ENCODE results near the gene PITPNC1.
"Not testable (repeated sequence)": the region's sequence is repeated elsewhere in the genome, so short reads cannot be mapped to it uniquely, and the experiment has no call there.

The PITPNC1 gene

GRCh38 chr17:67427424-67427823 is 50.3 kb downstream of the PITPNC1 start:
- H3K4me3 ChIP-seq (ENCODE audit: low read length in 2 of 2): no peak overlapping the region
- no peaks in the 10 kb centered on the region for H3K36me3 ChIP-seq (ENCODE audit: control insufficient read depth in 2 of 2, insufficient read depth in 2 of 2, low read length in 2 of 2)
- no peak overlapping the region for H3K27ac ChIP-seq (ENCODE audit: low read depth in 2 of 2, low read length in 2 of 2)
- peaks cover 9 to 18% of the 10 kb centered on the region in 2 donors for H3K4me1 ChIP-seq (ENCODE audit: control insufficient read depth in 2 of 2, insufficient read depth in 2 of 2, low read length in 2 of 2)
- H3K9ac ChIP-seq (ENCODE audit: low read depth in 1 of 2, low read length in 2 of 2): no peak overlapping the region
- no peaks in the 10 kb centered on the region for H3K9me3 ChIP-seq (ENCODE audit: control insufficient read depth in 2 of 2, low read length in 2 of 2)
- H3K27me3 ChIP-seq (ENCODE audit: control insufficient read depth in 2 of 2, insufficient read depth in 2 of 2, low read length in 2 of 2): no peaks in the 10 kb centered on the region

GRCh38 chr17:67430515-67430914 is 53.4 kb downstream of the PITPNC1 start:
- H3K9ac ChIP-seq (ENCODE audit: low read depth in 1 of 2, low read length in 2 of 2); H3K36me3 ChIP-seq (ENCODE audit: control insufficient read depth in 2 of 2, insufficient read depth in 2 of 2, low read length in 2 of 2); H3K9me3 ChIP-seq (ENCODE audit: control insufficient read depth in 2 of 2, low read length in 2 of 2); H3K4me3 ChIP-seq (ENCODE audit: low read length in 2 of 2); H3K4me1 ChIP-seq (ENCODE audit: control insufficient read depth in 2 of 2, insufficient read depth in 2 of 2, low read length in 2 of 2); H3K27ac ChIP-seq (ENCODE audit: low read depth in 2 of 2, low read length in 2 of 2); H3K27me3 ChIP-seq (ENCODE audit: control insufficient read depth in 2 of 2, insufficient read depth in 2 of 2, low read length in 2 of 2): not testable (repeated sequence)

- Histone ChIP-seq H3K27ac (ENCODE audit: low read depth in 2 of 2, low read length in 2 of 2) (no peak overlapping the region), H3K27me3 (ENCODE audit: control insufficient read depth in 2 of 2, insufficient read depth in 2 of 2, low read length in 2 of 2) (no peaks in the 10 kb centered on the region), H3K4me1 (ENCODE audit: control insufficient read depth in 2 of 2, insufficient read depth in 2 of 2, low read length in 2 of 2) (peaks cover 0 to 10% of the 10 kb centered on the region in 2 donors), H3K9me3 (ENCODE audit: control insufficient read depth in 2 of 2, low read length in 2 of 2) (no peaks in the 10 kb centered on the region), H3K36me3 (ENCODE audit: control insufficient read depth in 2 of 2, insufficient read depth in 2 of 2, low read length in 2 of 2) (no peaks in the 10 kb centered on the region), H3K4me3 (ENCODE audit: low read length in 2 of 2) (no peak overlapping the region), H3K9ac (ENCODE audit: low read depth in 1 of 2, low read length in 2 of 2) (no peak overlapping the region)
Observed at GRCh38 chr17:67431249-67432015, 54.4 kb downstream of the PITPNC1 start.

GRCh38 chr17:67433248-67433924 is 56.3 kb downstream of the PITPNC1 start:
- no peak overlapping the region for H3K4me3 ChIP-seq (ENCODE audit: low read length in 2 of 2)
- H3K9ac ChIP-seq (ENCODE audit: low read depth in 1 of 2, low read length in 2 of 2): no peak overlapping the region
- H3K36me3 ChIP-seq (ENCODE audit: control insufficient read depth in 2 of 2, insufficient read depth in 2 of 2, low read length in 2 of 2): no peaks in the 10 kb centered on the region
- H3K4me1 ChIP-seq (ENCODE audit: control insufficient read depth in 2 of 2, insufficient read depth in 2 of 2, low read length in 2 of 2): peaks cover 0 to 11% of the 10 kb centered on the region in 2 donors
- H3K27me3 ChIP-seq (ENCODE audit: control insufficient read depth in 2 of 2, insufficient read depth in 2 of 2, low read length in 2 of 2): no peaks in the 10 kb centered on the region
- H3K9me3 ChIP-seq (ENCODE audit: control insufficient read depth in 2 of 2, low read length in 2 of 2): no peaks in the 10 kb centered on the region
- peak overlapping the region in 1 of 2 donors; percentile 39 for H3K27ac ChIP-seq (ENCODE audit: low read depth in 2 of 2, low read length in 2 of 2)

GRCh38 chr17:67434061-67434525 is 57.0 kb downstream of the PITPNC1 start:
- no peak overlapping the region for H3K4me3 ChIP-seq (ENCODE audit: low read length in 2 of 2)
- no peak overlapping the region for H3K9ac ChIP-seq (ENCODE audit: low read depth in 1 of 2, low read length in 2 of 2)
- H3K27me3 ChIP-seq (ENCODE audit: control insufficient read depth in 2 of 2, insufficient read depth in 2 of 2, low read length in 2 of 2): no peaks in the 10 kb centered on the region
- H3K36me3 ChIP-seq (ENCODE audit: control insufficient read depth in 2 of 2, insufficient read depth in 2 of 2, low read length in 2 of 2): no peaks in the 10 kb centered on the region
- H3K27ac ChIP-seq (ENCODE audit: low read depth in 2 of 2, low read length in 2 of 2): peak overlapping the region; percentile 30 to 39
- no peaks in the 10 kb centered on the region for H3K9me3 ChIP-seq (ENCODE audit: control insufficient read depth in 2 of 2, low read length in 2 of 2)
- peaks cover 0 to 11% of the 10 kb centered on the region in 2 donors for H3K4me1 ChIP-seq (ENCODE audit: control insufficient read depth in 2 of 2, insufficient read depth in 2 of 2, low read length in 2 of 2)

GRCh38 chr17:67435122-67435521 is 58.0 kb downstream of the PITPNC1 start:
- Histone ChIP-seq H3K4me1 (ENCODE audit: control insufficient read depth in 2 of 2, insufficient read depth in 2 of 2, low read length in 2 of 2) (peaks cover 0 to 11% of the 10 kb centered on the region in 2 donors), H3K9me3 (ENCODE audit: control insufficient read depth in 2 of 2, low read length in 2 of 2) (no peaks in the 10 kb centered on the region), H3K27ac (ENCODE audit: low read depth in 2 of 2, low read length in 2 of 2) (peak overlapping the region; percentile 3 to 39), H3K4me3 (ENCODE audit: low read length in 2 of 2) (no peak overlapping the region), H3K27me3 (ENCODE audit: control insufficient read depth in 2 of 2, insufficient read depth in 2 of 2, low read length in 2 of 2) (no peaks in the 10 kb centered on the region), H3K36me3 (ENCODE audit: control insufficient read depth in 2 of 2, insufficient read depth in 2 of 2, low read length in 2 of 2) (no peaks in the 10 kb centered on the region), H3K9ac (ENCODE audit: low read depth in 1 of 2, low read length in 2 of 2) (no peak overlapping the region)

GRCh38 chr17:67435786-67436185 is 58.7 kb downstream of the PITPNC1 start:
- Histone ChIP-seq H3K9ac (ENCODE audit: low read depth in 1 of 2, low read length in 2 of 2) (no peak overlapping the region), H3K9me3 (ENCODE audit: control insufficient read depth in 2 of 2, low read length in 2 of 2) (no peaks in the 10 kb centered on the region), H3K4me3 (ENCODE audit: low read length in 2 of 2) (no peak overlapping the region), H3K27ac (ENCODE audit: low read depth in 2 of 2, low read length in 2 of 2) (peak overlapping the region; percentile 3 to 16), H3K27me3 (ENCODE audit: control insufficient read depth in 2 of 2, insufficient read depth in 2 of 2, low read length in 2 of 2) (no peaks in the 10 kb centered on the region), H3K36me3 (ENCODE audit: control insufficient read depth in 2 of 2, insufficient read depth in 2 of 2, low read length in 2 of 2) (no peaks in the 10 kb centered on the region), H3K4me1 (ENCODE audit: control insufficient read depth in 2 of 2, insufficient read depth in 2 of 2, low read length in 2 of 2) (peaks cover 0 to 11% of the 10 kb centered on the region in 2 donors)

- H3K4me3 ChIP-seq (ENCODE audit: low read length in 2 of 2): no peak overlapping the region
- no peaks in the 10 kb centered on the region for H3K9me3 ChIP-seq (ENCODE audit: control insufficient read depth in 2 of 2, low read length in 2 of 2)
- H3K27me3 ChIP-seq (ENCODE audit: control insufficient read depth in 2 of 2, insufficient read depth in 2 of 2, low read length in 2 of 2): no peaks in the 10 kb centered on the region
- H3K27ac ChIP-seq (ENCODE audit: low read depth in 2 of 2, low read length in 2 of 2): peak overlapping the region in 1 of 2 donors; percentile 16
- H3K36me3 ChIP-seq (ENCODE audit: control insufficient read depth in 2 of 2, insufficient read depth in 2 of 2, low read length in 2 of 2): no peaks in the 10 kb centered on the region
- peaks cover 0 to 11% of the 10 kb centered on the region in 2 donors for H3K4me1 ChIP-seq (ENCODE audit: control insufficient read depth in 2 of 2, insufficient read depth in 2 of 2, low read length in 2 of 2)
- no peak overlapping the region for H3K9ac ChIP-seq (ENCODE audit: low read depth in 1 of 2, low read length in 2 of 2)
Observed at GRCh38 chr17:67436233-67436632, 59.2 kb downstream of the PITPNC1 start.

GRCh38 chr17:67438667-67439066 is 61.6 kb downstream of the PITPNC1 start:
- no peaks in the 10 kb centered on the region for H3K9me3 ChIP-seq (ENCODE audit: control insufficient read depth in 2 of 2, low read length in 2 of 2)
- H3K4me1 ChIP-seq (ENCODE audit: control insufficient read depth in 2 of 2, insufficient read depth in 2 of 2, low read length in 2 of 2): peaks cover 4 to 7% of the 10 kb centered on the region in 2 donors
- no peak overlapping the region for H3K4me3 ChIP-seq (ENCODE audit: low read length in 2 of 2)
- H3K9ac ChIP-seq (ENCODE audit: low read depth in 1 of 2, low read length in 2 of 2): no peak overlapping the region
- no peak overlapping the region for H3K27ac ChIP-seq (ENCODE audit: low read depth in 2 of 2, low read length in 2 of 2)
- H3K36me3 ChIP-seq (ENCODE audit: control insufficient read depth in 2 of 2, insufficient read depth in 2 of 2, low read length in 2 of 2): no peaks in the 10 kb centered on the region
- H3K27me3 ChIP-seq (ENCODE audit: control insufficient read depth in 2 of 2, insufficient read depth in 2 of 2, low read length in 2 of 2): no peaks in the 10 kb centered on the region

GRCh38 chr17:67439269-67439668 is 62.2 kb downstream of the PITPNC1 start:
- H3K9me3 ChIP-seq (ENCODE audit: control insufficient read depth in 2 of 2, low read length in 2 of 2): no peaks in the 10 kb centered on the region
- no peak overlapping the region for H3K27ac ChIP-seq (ENCODE audit: low read depth in 2 of 2, low read length in 2 of 2)
- H3K36me3 ChIP-seq (ENCODE audit: control insufficient read depth in 2 of 2, insufficient read depth in 2 of 2, low read length in 2 of 2): no peaks in the 10 kb centered on the region
- no peak overlapping the region for H3K4me3 ChIP-seq (ENCODE audit: low read length in 2 of 2)
- peaks cover 4 to 7% of the 10 kb centered on the region in 2 donors for H3K4me1 ChIP-seq (ENCODE audit: control insufficient read depth in 2 of 2, insufficient read depth in 2 of 2, low read length in 2 of 2)
- no peaks in the 10 kb centered on the region for H3K27me3 ChIP-seq (ENCODE audit: control insufficient read depth in 2 of 2, insufficient read depth in 2 of 2, low read length in 2 of 2)
- H3K9ac ChIP-seq (ENCODE audit: low read depth in 1 of 2, low read length in 2 of 2): no peak overlapping the region
